A673 (cell line): ENCODE measurements around the gene NCOA3. TPM values are rescaled to one million over a fixed set of nuclear protein-coding genes. Genes with fewer than 3 reads are reported as not detected.

ENCODE experiments used
- BruUV-seq: library from RNA; stranded (reverse); fragments of 400-500 nt; replicated peaks from 2 replicates; lab custom pipeline; 2021; lab: Mats Ljungman, UMichigan
- CTCF ChIA-PET: fragments of 300-600 bp; sonication (Branson Sonifier 250); formaldehyde crosslinking; loops from one replicate; lab custom pipeline; 2022; ENCODE audit warnings: antibody characterized with exemption; lab: Charles Lee
- POLR2A ChIA-PET: fragments of 300-600 bp; sonication (Branson Sonifier 250); formaldehyde crosslinking; loops from one replicate; lab custom pipeline; 2022; ENCODE audit warnings: antibody characterized with exemption; ENCODE audit not compliant: low non-redundant PET; lab: Charles Lee
- DNase-seq: peaks from one replicate; pipeline ENCODE4 v3.0.0-alpha.2; 2015; ENCODE audit warnings: low spot score
- H3K27ac ChIP-seq: fragments of 200-600 bp; sonication (generic); 2 replicates; pipeline ENCODE4 v1.5.1; 2016; ENCODE audit warnings: mixed run types, low read depth, mild to moderate bottlenecking, mixed read lengths, antibody characterized with exemption, low read length; ENCODE audit not compliant: poor library complexity, severe bottlenecking
- H3K27me3 ChIP-seq: fragments of 200-600 bp; sonication (generic); replicated peaks from 2 replicates; pipeline ENCODE4 v1.6.1; 2017; ENCODE audit warnings: mixed run types, low read depth, mild to moderate bottlenecking, mixed read lengths, antibody characterized with exemption, low read length; ENCODE audit not compliant: insufficient read depth, poor library complexity
- H3K36me3 ChIP-seq: fragments of 200-600 bp; sonication (generic); 2 replicates; pipeline ENCODE4 v1.6.1; 2016; ENCODE audit warnings: mixed run types, mild to moderate bottlenecking, mixed read lengths, antibody characterized with exemption, low read length; ENCODE audit not compliant: insufficient read depth, poor library complexity, severe bottlenecking
- H3K4me1 ChIP-seq: fragments of 200-600 bp; sonication (generic); 2 replicates; pipeline ENCODE4 v1.6.1; 2017; ENCODE audit warnings: mixed run types, mild to moderate bottlenecking, mixed read lengths, antibody characterized with exemption, low read length; ENCODE audit not compliant: insufficient read depth, poor library complexity, severe bottlenecking
- H3K4me3 ChIP-seq: fragments of 200-600 bp; sonication (generic); 2 replicates; pipeline ENCODE4 v1.5.1; 2016; ENCODE audit warnings: low read depth, mixed run types, mild to moderate bottlenecking, mixed read lengths, low read length; ENCODE audit not compliant: poor library complexity, severe bottlenecking
- H3K9me3 ChIP-seq: fragments of 200-600 bp; sonication (generic); 2 replicates; pipeline ENCODE4 v1.6.1; 2016; ENCODE audit warnings: mixed run types, low read depth, mild to moderate bottlenecking, mixed read lengths, antibody characterized with exemption, low read length; ENCODE audit not compliant: poor library complexity, severe bottlenecking
- EZH2 ChIP-seq: fragments of 200-600 bp; sonication (generic); IDR thresholded peaks from 2 replicates; pipeline ENCODE4 v1.6.1; 2017; ENCODE audit warnings: borderline replicate concordance, low read depth, mild to moderate bottlenecking, mixed read lengths, antibody characterized with exemption, low read length; ENCODE audit not compliant: poor library complexity, severe bottlenecking
- intact Hi-C: fragments of 100-400 bp; cut with micrococcal nuclease; formaldehyde crosslinking; loops from one replicate; pipeline ENCODE4 v1.10.0; 2022; ENCODE audit not compliant: unreplicated experiment
- total RNA-seq: library from RNA; stranded (reverse); gene quantifications from 2 replicates; pipeline ENCODE4 v1.2.3, GENCODE V29; 2021
- TF ChIP-seq, protein P1 (sequence below): fragments of 300-800, 200-600 bp; sonication (generic); conservative IDR thresholded peaks from 2 replicates; pipeline ENCODE4 v1.5.1; 2017; ENCODE audit warnings: low read depth, mild to moderate bottlenecking, antibody characterized with exemption, low read length, moderate library complexity, mixed read lengths

Gene NCOA3
- total RNA-seq, 1 experiment from 2014 or later: 26.8 TPM

DNA sequence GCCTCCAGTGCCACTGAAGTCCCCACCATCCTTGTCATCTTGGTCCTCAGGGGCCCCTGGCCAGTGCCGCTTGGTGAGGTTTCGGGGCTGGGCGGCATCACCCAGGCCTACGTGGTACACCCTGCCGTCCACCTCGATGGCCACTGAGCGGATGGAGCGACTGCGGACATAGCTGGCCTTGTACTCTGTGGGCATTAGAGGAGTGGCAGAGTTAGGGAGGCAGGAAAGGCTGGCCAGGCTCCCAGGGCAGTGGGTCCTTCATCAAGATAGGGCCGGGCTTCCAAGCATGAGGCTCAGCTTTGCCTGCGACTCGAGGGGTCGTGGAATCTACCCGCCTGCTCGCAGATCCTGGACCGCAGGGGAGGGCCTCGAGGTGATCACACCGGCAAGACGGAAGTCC, 164.6 kb downstream of the NCOA3 start:
- Histone ChIP-seq H3K27me3 (no peaks in the 10 kb centered on the region), H3K4me3 (no peak overlapping the region), H3K36me3 (no peaks in the 10 kb centered on the region), H3K4me1 (no peaks in the 10 kb centered on the region), H3K9me3 (no peaks in the 10 kb centered on the region), H3K27ac (no peak overlapping the region)
- POLR2A ChIA-PET: no interaction called here
- no peak for DNase-seq
- no TSS peak for BruUV-seq
- intact Hi-C loops: no loop called here
- TF ChIP-seq, protein P1, sequence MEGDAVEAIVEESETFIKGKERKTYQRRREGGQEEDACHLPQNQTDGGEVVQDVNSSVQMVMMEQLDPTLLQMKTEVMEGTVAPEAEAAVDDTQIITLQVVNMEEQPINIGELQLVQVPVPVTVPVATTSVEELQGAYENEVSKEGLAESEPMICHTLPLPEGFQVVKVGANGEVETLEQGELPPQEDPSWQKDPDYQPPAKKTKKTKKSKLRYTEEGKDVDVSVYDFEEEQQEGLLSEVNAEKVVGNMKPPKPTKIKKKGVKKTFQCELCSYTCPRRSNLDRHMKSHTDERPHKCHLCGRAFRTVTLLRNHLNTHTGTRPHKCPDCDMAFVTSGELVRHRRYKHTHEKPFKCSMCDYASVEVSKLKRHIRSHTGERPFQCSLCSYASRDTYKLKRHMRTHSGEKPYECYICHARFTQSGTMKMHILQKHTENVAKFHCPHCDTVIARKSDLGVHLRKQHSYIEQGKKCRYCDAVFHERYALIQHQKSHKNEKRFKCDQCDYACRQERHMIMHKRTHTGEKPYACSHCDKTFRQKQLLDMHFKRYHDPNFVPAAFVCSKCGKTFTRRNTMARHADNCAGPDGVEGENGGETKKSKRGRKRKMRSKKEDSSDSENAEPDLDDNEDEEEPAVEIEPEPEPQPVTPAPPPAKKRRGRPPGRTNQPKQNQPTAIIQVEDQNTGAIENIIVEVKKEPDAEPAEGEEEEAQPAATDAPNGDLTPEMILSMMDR: no peak
- no peak for TF ChIP-seq EZH2
- CTCF ChIA-PET: no interaction called here

DNA sequence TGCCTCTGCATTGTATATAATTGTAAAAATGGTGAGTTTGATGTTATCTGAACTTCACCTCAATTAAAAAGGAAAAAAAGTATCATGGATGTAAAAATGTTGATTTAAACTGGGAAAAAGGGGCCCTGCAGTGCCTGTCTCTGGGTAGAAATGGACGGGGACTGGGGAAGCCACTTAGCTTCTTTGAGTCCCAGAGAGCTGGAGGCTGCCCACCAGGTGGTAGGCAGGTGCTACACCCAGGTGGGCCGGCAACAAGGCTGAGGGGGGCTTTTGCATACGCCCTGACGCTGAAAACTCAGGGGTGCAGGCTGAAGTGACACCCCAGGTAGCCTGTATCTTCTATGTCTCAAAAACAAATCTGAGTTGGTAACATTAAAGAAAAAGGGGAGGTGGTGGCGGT, 165.4 kb downstream of the NCOA3 start:
- ChIA-PET CTCF (no interaction called here), POLR2A (no interaction called here)
- no peaks in the 10 kb centered on the region for H3K9me3 ChIP-seq
- H3K27ac ChIP-seq: no peak overlapping the region
- TF ChIP-seq, protein P1: no peak
- TF ChIP-seq EZH2: no peak
- no peaks in the 10 kb centered on the region for H3K4me1 ChIP-seq
- intact Hi-C loops: no loop called here
- DNase-seq: no peak
- no TSS peak for BruUV-seq
- no peaks in the 10 kb centered on the region for H3K36me3 ChIP-seq
- no peak overlapping the region for H3K4me3 ChIP-seq
- no peaks in the 10 kb centered on the region for H3K27me3 ChIP-seq

DNA sequence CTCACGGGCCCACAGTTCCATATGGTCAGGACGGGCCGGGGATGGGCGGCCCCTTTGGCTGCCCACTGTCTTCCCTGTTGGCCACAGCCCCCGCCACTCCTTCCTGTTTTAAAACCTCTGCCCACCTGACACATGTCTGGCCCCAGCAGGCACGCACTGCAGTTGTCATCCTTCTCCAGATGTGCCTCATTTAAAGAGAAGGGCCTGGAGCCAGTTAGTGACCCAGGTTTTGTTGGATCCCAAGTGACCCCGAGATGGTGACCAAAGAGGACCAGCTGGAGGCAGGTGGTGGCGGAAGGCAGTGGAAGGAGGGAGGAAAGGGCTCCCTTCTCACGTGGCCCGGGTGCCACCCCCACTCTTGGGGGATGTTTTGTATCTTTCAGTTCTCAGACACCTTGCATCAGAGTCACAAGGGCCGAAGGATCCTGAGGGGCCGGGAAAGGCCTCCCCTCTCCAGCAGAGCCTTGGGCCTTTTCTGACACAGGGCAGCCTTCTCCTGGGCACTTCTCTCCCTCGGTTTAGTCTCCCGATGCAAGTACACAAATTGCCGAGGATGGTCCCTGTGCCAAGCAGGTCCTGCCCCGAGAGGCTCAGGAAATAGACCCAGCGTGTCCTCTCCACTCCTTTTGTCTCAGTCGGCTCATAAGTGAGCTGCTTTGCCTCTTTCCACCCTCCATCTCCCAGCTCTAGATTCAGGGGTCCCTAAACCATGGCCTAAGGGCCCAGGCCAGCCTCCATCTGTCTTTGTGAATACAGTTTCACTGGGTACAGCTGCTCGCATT, 166.0 kb downstream of the NCOA3 start:
- no peak for DNase-seq
- POLR2A ChIA-PET: no interaction called here
- Histone ChIP-seq H3K36me3 (no peaks in the 10 kb centered on the region), H3K4me3 (no peak overlapping the region), H3K9me3 (no peaks in the 10 kb centered on the region), H3K27ac (no peak overlapping the region), H3K4me1 (no peaks in the 10 kb centered on the region), H3K27me3 (no peaks in the 10 kb centered on the region)
- no TSS peak for BruUV-seq
- CTCF ChIA-PET: no interaction called here
- no peak for TF ChIP-seq EZH2
- TF ChIP-seq, protein P1: no peak
- intact Hi-C loops: no loop called here
